GM18909 (cell line): Measurements from ENCODE around the gene ZNF396.
A peak's percentile ranks its signal among the peaks of the same experiment; 100 is the strongest.

Experiments
- ATAC-seq: cut with Tn5 transposase; IDR thresholded peaks from one replicate; pipeline ENCODE4 v1.9.1; 2021; ENCODE audit warnings: mild to moderate bottlenecking; ENCODE audit not compliant: unreplicated experiment, poor library complexity

Gene ZNF396

DNA sequence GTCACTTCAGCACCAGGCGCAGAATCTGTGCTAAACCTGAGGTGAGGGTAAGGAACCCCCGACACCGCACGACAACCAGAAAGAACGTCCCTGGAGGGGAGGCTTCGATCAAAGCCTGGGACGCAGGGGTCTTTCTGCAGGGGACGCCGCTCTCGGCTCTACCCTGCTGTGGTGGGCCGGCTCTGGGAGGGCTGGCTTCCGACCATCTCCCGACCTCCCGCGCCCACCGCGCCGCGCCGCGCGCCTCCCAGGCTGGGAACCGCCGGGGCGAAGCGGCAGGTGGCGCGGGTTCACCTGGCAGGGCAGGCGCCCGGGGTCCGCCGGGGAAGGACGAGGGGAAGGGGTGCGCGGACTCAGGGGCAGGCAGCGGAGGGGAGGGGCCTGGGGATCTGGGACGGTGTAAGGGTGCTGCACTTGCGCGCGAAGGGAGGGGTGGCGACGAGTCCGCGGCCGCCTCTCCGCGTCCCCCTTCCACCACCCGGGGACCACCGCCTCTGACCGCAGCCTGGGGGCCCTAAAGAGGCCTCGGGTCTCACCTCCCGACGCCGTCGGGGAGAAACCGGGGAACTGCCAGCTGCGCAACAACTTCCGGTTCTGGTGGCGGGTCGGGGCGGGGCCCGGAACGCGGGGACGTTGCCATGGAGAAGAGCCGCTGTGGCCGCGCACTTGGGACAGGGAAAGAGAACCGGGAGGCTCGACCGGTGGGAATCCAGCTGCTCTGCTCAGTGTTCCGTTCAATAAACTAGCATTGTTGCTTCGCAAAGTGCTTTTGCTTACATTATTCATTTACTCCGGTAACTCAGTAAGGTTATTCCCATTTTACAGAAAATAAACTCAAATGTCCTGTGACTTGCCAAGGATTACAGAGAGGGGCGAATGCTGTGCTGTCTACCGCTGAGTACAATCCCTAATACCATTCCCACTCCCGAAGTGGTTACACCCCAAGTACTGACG, at the start of gene ZNF396:
Gene ZNF396 (minus strand): TSS at position 596 of the 954 bp plus-strand sequence. CDS start 3,045 bp downstream, outside the sequence.
- peak; percentile 84 for ATAC-seq

- ATAC-seq: no peak
Observed at GRCh38 chr18:35426786-35427185, 49.6 kb upstream of the ZNF396 start.

- no peak for ATAC-seq
Observed at GRCh38 chr18:35424356-35424755, 47.2 kb upstream of the ZNF396 start.

- no peak for ATAC-seq
Observed at GRCh38 chr18:35422237-35422636, 45.1 kb upstream of the ZNF396 start.

- no peak for ATAC-seq
Observed at GRCh38 chr18:35418610-35419009, 41.5 kb upstream of the ZNF396 start.

DNA sequence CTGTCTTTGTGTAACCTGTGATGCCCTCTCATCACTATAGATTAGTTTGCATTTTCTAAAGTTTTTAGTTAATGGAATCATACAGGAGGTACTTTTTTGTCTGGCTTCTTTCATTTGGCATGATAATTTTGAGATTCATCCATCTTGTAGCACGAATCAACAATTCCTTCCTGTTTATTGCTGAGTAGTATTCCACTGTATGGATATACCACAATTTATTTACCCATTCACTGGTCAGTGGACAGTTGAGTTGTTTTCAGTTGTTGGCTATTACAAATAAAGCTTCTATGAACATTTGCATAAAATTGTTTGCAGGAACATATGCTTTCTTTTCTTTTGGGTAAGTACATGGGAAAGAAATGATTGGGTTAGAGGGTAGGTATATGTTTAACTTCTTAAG, 40.1 kb upstream of the ZNF396 start:
- no peak for ATAC-seq

- peak; percentile 36 for ATAC-seq
Observed at GRCh38 chr18:35415511-35416073, 38.5 kb upstream of the ZNF396 start.

DNA sequence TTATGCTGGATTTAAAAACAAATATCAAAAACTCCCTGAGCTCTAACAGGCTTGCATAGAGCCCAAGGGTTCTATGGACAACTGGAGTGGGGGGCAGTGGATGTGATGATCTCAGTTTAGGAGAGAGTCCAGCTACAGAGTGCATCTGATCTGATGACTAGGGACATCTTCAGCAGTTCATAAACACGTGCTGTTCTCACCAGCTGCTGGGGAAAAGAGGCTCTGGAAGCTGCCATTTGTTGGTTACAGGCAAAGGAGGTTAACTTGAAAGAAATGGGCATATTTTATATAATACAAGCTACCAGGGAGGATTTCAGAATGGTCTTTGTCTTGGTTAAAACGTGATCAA, 36.0 kb upstream of the ZNF396 start:
- ATAC-seq: no peak

- ATAC-seq: no peak
Observed at GRCh38 chr18:35411625-35412351, 34.7 kb upstream of the ZNF396 start.

- ATAC-seq: peak; percentile 61
Observed at GRCh38 chr18:35410561-35410960, 33.4 kb upstream of the ZNF396 start.

- no peak for ATAC-seq
Observed at GRCh38 chr18:35409911-35410310, 32.8 kb upstream of the ZNF396 start.

DNA sequence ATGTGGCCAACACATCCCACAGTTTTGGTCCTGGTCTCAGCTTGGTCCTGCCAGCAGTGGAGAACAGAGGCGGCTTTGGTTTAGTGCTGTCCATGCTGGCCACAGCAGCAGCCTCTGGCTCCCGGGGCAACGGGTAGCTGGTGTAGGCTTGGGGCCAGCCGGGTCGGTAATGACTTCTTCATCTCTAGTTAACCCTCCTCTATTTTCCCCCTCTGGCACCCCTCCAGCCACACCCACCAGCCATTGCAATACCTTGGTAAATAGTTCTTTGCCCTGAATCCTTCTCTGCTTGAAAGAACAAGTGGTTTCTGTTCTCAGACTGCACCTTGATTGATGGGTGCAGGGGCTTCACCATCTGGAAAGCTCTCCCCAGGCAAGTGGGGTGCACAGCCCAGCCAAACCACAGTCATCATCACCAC, 31.7 kb upstream of the ZNF396 start:
- ATAC-seq: peak; percentile 44

DNA sequence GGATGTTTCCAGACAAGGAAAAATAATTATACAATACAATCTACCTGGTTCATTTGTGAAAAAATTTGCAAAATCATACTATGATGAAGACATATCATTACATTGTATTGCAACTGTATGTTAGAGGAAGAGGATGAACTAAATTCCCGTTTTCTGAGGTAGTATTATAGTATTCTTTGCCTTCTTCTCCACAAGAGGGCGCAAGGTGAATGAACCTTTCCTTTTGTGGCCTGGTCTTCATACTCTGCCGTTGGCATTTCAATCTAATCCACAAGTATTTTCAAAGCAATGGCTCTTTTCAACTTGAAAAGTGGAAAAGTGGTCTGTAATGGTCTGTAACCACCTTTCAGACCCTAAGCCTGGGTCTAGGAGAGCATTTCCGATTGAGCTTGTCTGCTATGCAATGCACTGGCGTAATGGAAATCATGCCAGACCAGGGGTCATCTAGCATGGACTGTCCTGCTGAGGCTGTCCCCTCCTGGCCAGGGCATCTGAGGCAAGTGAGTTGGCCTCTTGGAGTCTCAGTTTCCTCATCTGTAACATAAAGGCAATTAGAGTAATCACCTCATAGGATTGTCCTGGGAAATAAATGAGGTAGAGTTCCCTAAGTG, 30.8 kb upstream of the ZNF396 start:
- peak; percentile 40 for ATAC-seq

DNA sequence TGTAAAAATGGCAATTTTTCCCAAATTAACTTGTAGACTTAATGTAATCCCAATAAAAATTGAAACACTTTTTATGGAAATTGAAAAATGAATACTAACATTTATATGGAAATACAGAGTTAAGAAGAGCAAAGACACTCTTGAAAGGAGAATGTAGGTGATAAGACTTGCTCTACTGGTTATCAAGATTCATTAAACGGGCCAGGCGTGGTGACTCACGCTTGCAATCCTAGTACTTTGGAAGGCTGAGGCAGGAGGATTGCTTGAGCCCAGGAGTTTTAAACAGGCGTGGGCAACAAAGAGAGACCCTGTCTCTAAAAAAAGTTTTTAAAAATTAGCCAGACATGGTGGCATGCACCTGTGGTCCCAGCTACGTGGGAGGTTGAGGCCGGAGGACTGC, 29.5 kb upstream of the ZNF396 start:
- no peak for ATAC-seq

GRCh38 chr18:35397976-35398375, 20.8 kb upstream of the ZNF396 start:
- ATAC-seq: no peak

DNA sequence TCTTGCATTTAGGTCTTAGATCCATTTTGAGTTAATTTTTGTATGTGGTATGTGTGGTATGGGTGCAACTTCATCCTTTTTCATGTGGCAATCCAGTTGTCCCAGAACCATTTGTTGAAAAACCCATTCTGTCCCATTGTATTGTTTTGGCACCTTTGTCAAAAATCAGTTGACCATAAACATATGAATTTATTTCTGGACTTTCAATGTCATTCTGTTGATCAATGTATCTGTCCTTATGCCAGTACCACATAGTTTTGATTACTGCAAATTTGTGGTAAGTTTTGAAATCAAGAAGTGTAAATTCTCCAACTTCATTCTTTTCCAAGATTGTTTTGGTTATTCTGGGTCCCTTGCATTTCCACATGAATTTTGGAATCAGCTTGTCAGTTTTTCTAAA, 16.6 kb upstream of the ZNF396 start:
- ATAC-seq: no peak

DNA sequence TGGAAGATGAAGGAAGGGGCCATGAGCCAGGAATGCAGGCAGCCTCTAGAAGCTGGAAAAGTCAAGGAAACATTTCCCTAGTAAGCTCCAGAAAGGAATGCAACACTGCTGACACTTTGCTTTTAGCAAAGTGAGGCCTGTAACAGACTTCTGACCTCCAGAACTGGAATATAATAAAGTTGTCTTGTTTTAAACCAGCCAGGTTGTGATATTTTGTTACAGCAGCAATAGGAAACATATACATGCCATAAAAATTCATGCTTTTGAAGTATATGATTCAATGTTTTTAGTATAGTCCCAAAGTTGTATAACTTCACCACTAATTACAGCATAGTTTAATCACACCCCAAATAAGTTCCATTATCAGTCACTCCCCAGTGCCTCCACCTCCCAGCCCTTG, 15.2 kb upstream of the ZNF396 start:
- no peak for ATAC-seq

GRCh38 chr18:35390951-35391700, 14.0 kb upstream of the ZNF396 start:
- no peak for ATAC-seq

DNA sequence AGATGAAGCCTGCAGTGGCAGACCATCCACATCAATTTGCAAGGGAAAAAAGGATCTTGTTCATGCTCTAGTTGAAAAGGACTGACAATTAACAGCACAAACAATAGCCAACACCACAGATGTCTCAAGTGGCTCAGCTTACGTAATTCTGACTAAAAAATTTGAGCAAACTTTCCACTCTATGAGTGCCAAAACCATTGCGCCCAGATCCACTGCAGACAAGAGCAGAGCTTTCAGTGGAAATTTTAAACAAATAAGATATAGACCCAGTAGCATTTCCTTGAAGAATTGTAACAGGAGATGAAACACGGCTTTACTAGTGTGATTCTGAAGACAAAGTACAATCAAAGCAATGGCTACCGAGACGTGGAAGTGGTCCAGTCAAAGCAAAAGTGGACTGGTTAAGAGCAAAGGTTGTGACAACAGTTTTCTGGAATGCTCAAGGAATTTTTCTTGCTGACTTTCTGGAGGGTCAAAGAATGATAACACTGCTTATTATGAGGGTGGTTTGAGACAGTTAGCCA, 12.0 kb upstream of the ZNF396 start:
- no peak for ATAC-seq

DNA sequence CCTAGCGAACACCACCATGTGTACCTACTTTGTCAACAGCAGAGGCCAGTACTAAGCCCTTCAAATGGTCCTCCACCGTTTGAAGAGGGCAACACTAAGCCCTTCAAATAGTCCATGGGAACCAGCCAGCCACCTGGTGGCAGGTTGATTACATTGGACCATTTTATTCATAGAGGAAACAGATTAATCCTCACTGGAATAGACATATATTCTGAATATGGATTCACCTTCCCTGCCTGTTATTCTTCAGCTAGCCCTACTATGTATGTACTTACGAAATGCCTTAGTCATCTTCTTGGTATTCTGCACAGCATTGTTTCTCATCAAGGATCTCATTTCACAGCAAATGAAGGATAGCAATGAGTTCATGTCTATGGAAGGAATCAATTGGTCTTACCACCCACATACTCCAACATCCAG, 10.0 kb upstream of the ZNF396 start:
- ATAC-seq: peak; percentile 52
